HCT116 (cell line): ENCODE results near the gene CELF3. TPM values are rescaled to one million over a fixed set of nuclear protein-coding genes. Genes with fewer than 3 reads are reported as not detected.

Experiments used
- ATAC-seq: fragments of 200-7000 bp; cut with Tn5 transposase; 2 replicates; pipeline ENCODE4 v1.9.1; 2020; ENCODE audit warnings: mild to moderate bottlenecking, moderate library complexity
- BruUV-seq: library from RNA; stranded (reverse); fragments of 400-500 nt; replicated peaks from 2 replicates; lab custom pipeline; 2021; lab: Mats Ljungman, UMichigan
- CTCF ChIA-PET: fragments of 300-600 bp; sonication (Branson Sonifier 250); formaldehyde crosslinking; loops from one replicate; lab custom pipeline; 2021; ENCODE audit warnings: antibody characterized with exemption; lab: Charles Lee
- POLR2A ChIA-PET: fragments of 300-600, 350-600 bp; sonication (Branson Sonifier 250); formaldehyde crosslinking; loops from one replicate; lab custom pipeline; 2021; ENCODE audit warnings: antibody characterized with exemption; lab: Charles Lee
- RAD21 ChIA-PET, 2 experiments: fragments of 300-600 bp; sonication (Branson Sonifier 250); formaldehyde crosslinking; loops; one replicate each; lab custom pipeline; 2023; ENCODE audit warnings: low total read pairs in 2 of 2; ENCODE audit not compliant: uncharacterized antibody in 2 of 2, unreplicated experiment in 2 of 2, low non-redundant PET in 1 of 2; lab: Charles Lee
- DNase-seq: peaks from one replicate; pipeline ENCODE4 v3.0.0-alpha.2; 2010; ENCODE audit warnings: low read depth, low spot score
- H2AFZ ChIP-seq: fragments of 200-600 bp; shearing (Covaris generic), sonication (generic); 2 replicates; pipeline ENCODE4 v1.6.1; 2017; ENCODE audit warnings: low read depth, mixed run types, mixed read lengths, antibody characterized with exemption, low read length; ENCODE audit not compliant: poor library complexity, severe bottlenecking
- H3K27ac ChIP-seq: 2 replicates; pipeline ENCODE4 v1.5.1; 2012; ENCODE audit warnings: low read depth, low read length
- H3K27me3 ChIP-seq: fragments of 200-600 bp; sonication (generic); 2 replicates; pipeline ENCODE4 v1.6.1; 2016; ENCODE audit warnings: mixed run types, low read length, mixed read lengths; ENCODE audit not compliant: insufficient read depth
- H3K36me3 ChIP-seq, 2 experiments: fragments of 200-500 bp in 1 of 2; fragments of 200-600 bp in 1 of 2; sonication (Bioruptor generic) in 1 of 2; sonication (generic) in 1 of 2; 2 replicates each; pipeline versions ENCODE4 v1.5.1 to v1.6.1; 2014 to 2016; ENCODE audit warnings: low read length in 2 of 2, inconsistent platforms in 1 of 2, mixed read lengths in 1 of 2, mixed run types in 1 of 2; ENCODE audit not compliant: insufficient read depth in 2 of 2, control insufficient read depth in 1 of 2
- H3K4me1 ChIP-seq, 2 experiments: fragments of 200-600 bp in 1 of 2; sonication (generic) in 1 of 2; 2 replicates each; pipeline versions ENCODE4 v1.5.1 to v1.6.1; 2012 to 2017; ENCODE audit warnings: low read length in 2 of 2, inconsistent platforms in 1 of 2, mild to moderate bottlenecking in 1 of 2, mixed read lengths in 1 of 2, mixed run types in 1 of 2, moderate library complexity in 1 of 2; ENCODE audit not compliant: insufficient read depth in 2 of 2, control insufficient read depth in 1 of 2
- H3K4me2 ChIP-seq: fragments of 200-600 bp; sonication (generic); 2 replicates; pipeline ENCODE4 v1.6.1; 2017; ENCODE audit warnings: mixed run types, low read length, mixed read lengths
- H3K4me3 ChIP-seq, 2 experiments: fragments of 200-600 bp in 1 of 2; sonication (generic) in 1 of 2; replicated peaks in 1 of 2; 2 replicates each; pipeline ENCODE4 v1.5.1; 2011 to 2016; ENCODE audit warnings: low read length in 2 of 2, control low read depth in 1 of 2, low read depth in 1 of 2, mild to moderate bottlenecking in 1 of 2, mixed read lengths in 1 of 2, mixed run types in 1 of 2
- H3K79me2 ChIP-seq: fragments of 200-600 bp; sonication (generic); 2 replicates; pipeline ENCODE4 v1.6.1; 2017; ENCODE audit warnings: mild to moderate bottlenecking, mixed run types, low read length, moderate library complexity, mixed read lengths; ENCODE audit not compliant: insufficient read depth
- H3K9ac ChIP-seq: fragments of 200-600 bp; sonication (generic); 2 replicates; pipeline ENCODE4 v1.6.1; 2016; ENCODE audit warnings: low read length, mixed read lengths
- H3K9me2 ChIP-seq: fragments of 200-600 bp; sonication (generic), shearing (Covaris generic); 2 replicates; pipeline ENCODE4 v1.6.1; 2017; ENCODE audit warnings: mixed run types, mild to moderate bottlenecking, moderate library complexity; ENCODE audit not compliant: insufficient read depth
- H3K9me3 ChIP-seq, 2 experiments: fragments of 200-500 bp in 1 of 2; fragments of 200-600 bp in 1 of 2; sonication (Bioruptor generic) in 1 of 2; sonication (generic) in 1 of 2; 2 replicates each; pipeline ENCODE4 v1.6.1; 2014 to 2017; ENCODE audit warnings: low read length in 2 of 2, mixed read lengths in 2 of 2, inconsistent platforms in 1 of 2, low read depth in 1 of 2, mild to moderate bottlenecking in 1 of 2, mixed run types in 1 of 2, moderate library complexity in 1 of 2; ENCODE audit not compliant: control insufficient read depth in 1 of 2, insufficient read depth in 1 of 2
- H4K20me1 ChIP-seq: fragments of 200-600 bp; sonication (generic), shearing (Covaris generic); 2 replicates; pipeline ENCODE4 v1.6.1; 2017; ENCODE audit warnings: mixed run types, mild to moderate bottlenecking, moderate library complexity; ENCODE audit not compliant: insufficient read depth
- CEBPB ChIP-seq: IDR thresholded peaks from 2 replicates; pipeline ENCODE4 v1.6.1; 2012; ENCODE audit warnings: low read depth
- EGR1 ChIP-seq: IDR thresholded peaks from 2 replicates; pipeline ENCODE4 v1.6.1; 2012; ENCODE audit warnings: low read depth
- FOSL1 ChIP-seq: IDR thresholded peaks from 2 replicates; pipeline ENCODE4 v1.6.1; 2012; ENCODE audit warnings: low read depth
- JUND ChIP-seq: IDR thresholded peaks from 2 replicates; pipeline ENCODE4 v1.6.1; 2012
- SIN3A ChIP-seq: IDR thresholded peaks from 2 replicates; pipeline ENCODE4 v1.6.1; 2012; ENCODE audit warnings: low read depth
- SP1 ChIP-seq: IDR thresholded peaks from 2 replicates; pipeline ENCODE4 v1.6.1; 2012; ENCODE audit warnings: low read depth
- TCF7L2 ChIP-seq: IDR thresholded peaks from 2 replicates; pipeline ENCODE4 v1.7.0; 2011; ENCODE audit warnings: borderline replicate concordance, inconsistent platforms; ENCODE audit not compliant: insufficient read depth, insufficient read length; ENCODE audit errors: extremely low read depth
- YY1 ChIP-seq: IDR thresholded peaks from 2 replicates; pipeline ENCODE4 v1.6.1; 2011; ENCODE audit warnings: low read length, low read depth, moderate library complexity, mild to moderate bottlenecking; ENCODE audit not compliant: insufficient replicate concordance; ENCODE audit errors: extremely low read depth
- ZFX ChIP-seq: fragments of 450-650 bp; IDR thresholded peaks from 2 replicates; pipeline ENCODE4 v1.6.1; 2017
- ZNF274 ChIP-seq: fragments of 200-500 bp; sonication (Bioruptor generic); IDR thresholded peaks from 2 replicates; pipeline ENCODE4 v1.6.1; 2014; ENCODE audit warnings: mild to moderate bottlenecking, low read depth, low read length, inconsistent platforms
- intact Hi-C: fragments of 100-400 bp; cut with micrococcal nuclease; formaldehyde crosslinking; loops from 2 replicates; pipeline ENCODE4 v1.10.0; 2022
- total RNA-seq: library from RNA; stranded (reverse); gene quantifications from one replicate; pipeline ENCODE4 v1.2.1, GENCODE V29; 2021; ENCODE audit not compliant: unreplicated experiment
- TF ChIP-seq, protein P1 (sequence below): IDR thresholded peaks from 2 replicates; pipeline ENCODE4 v1.6.1; 2011; ENCODE audit warnings: mild to moderate bottlenecking, low read length, moderate library complexity; ENCODE audit not compliant: insufficient replicate concordance; ENCODE audit errors: extremely low read depth
- TF ChIP-seq, protein P2 (sequence below): IDR thresholded peaks from 2 replicates; pipeline ENCODE4 v1.6.1; 2012

Gene CELF3
- total RNA-seq, 1 experiment from 2014 or later, result not detected

DNA sequence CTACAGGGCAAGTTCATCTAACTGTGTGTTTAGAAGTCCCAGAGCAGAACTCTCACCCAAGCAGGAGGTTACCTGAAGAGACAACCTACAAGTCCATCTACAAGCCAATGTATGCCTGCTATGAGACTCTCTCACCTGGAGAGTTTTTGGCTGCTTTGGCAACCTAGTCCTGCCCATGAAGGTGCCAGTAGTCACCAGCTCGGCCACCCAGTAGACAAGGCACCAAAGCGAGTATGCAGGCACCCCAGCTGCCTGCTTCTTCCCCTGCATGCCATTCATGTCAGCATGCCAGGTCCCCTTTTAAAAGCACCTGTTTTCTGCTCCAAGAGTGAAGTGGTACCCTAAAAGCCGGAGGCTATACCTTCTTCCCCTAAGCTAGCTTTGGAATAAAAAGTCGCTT, 24.9 kb upstream of the CELF3 start:
- RAD21 ChIA-PET, result no interaction called here
- no TSS peak for BruUV-seq
- TF ChIP-seq EGR1 (no peak), SP1 (no peak), ZFX (no peak), JUND (no peak), TCF7L2 (no peak), ZNF274 (no peak), YY1 (no peak), CEBPB (no peak), FOSL1 (no peak), SIN3A (no peak)
- TF ChIP-seq, protein P1, sequence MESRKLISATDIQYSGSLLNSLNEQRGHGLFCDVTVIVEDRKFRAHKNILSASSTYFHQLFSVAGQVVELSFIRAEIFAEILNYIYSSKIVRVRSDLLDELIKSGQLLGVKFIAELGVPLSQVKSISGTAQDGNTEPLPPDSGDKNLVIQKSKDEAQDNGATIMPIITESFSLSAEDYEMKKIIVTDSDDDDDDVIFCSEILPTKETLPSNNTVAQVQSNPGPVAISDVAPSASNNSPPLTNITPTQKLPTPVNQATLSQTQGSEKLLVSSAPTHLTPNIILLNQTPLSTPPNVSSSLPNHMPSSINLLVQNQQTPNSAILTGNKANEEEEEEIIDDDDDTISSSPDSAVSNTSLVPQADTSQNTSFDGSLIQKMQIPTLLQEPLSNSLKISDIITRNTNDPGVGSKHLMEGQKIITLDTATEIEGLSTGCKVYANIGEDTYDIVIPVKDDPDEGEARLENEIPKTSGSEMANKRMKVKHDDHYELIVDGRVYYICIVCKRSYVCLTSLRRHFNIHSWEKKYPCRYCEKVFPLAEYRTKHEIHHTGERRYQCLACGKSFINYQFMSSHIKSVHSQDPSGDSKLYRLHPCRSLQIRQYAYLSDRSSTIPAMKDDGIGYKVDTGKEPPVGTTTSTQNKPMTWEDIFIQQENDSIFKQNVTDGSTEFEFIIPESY, result no peak
- TF ChIP-seq, protein P2, sequence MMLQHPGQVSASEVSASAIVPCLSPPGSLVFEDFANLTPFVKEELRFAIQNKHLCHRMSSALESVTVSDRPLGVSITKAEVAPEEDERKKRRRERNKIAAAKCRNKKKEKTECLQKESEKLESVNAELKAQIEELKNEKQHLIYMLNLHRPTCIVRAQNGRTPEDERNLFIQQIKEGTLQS, result no peak
- TF ChIP-seq, all 23 proteins: peak for 0
- H3K27me3 ChIP-seq, result no peaks in the 10 kb centered on the region
- H3K4me2 ChIP-seq, result no peak overlapping the region
- H3K9me2 ChIP-seq, result no peaks in the 10 kb centered on the region
- ChIA-PET POLR2A (no interaction called here), CTCF (no interaction called here)
- H3K4me3 ChIP-seq, result no peak overlapping the region
- peaks cover 6 to 7% of the 10 kb centered on the region in 2 experiments; a peak in 2 of 4 replicates for H3K4me1 ChIP-seq
- H2AFZ ChIP-seq, result no peak overlapping the region
- H3K27ac ChIP-seq, result no peak overlapping the region
- H4K20me1 ChIP-seq, result no peaks in the 10 kb centered on the region
- no peak overlapping the region for H3K9ac ChIP-seq
- intact Hi-C loops, result no loop called here
- H3K36me3 ChIP-seq, result no peaks in the 10 kb centered on the region
- H3K79me2 ChIP-seq, result no peaks in the 10 kb centered on the region
- H3K9me3 ChIP-seq, result peaks cover 0 to 7% of the 10 kb centered on the region in 2 experiments; a peak in 1 of 4 replicates
- DNase-seq (no peak), ATAC-seq (no peak)
